ENCODE measurements around the gene TLL1. TPM values are rescaled to one million over a fixed set of nuclear protein-coding genes. Genes with fewer than 3 reads are reported as not detected.

TLL1 gene
- total and polyA plus RNA-seq, 10 donors = 0.07 to 1.1 (median 0.21) TPM

DNA sequence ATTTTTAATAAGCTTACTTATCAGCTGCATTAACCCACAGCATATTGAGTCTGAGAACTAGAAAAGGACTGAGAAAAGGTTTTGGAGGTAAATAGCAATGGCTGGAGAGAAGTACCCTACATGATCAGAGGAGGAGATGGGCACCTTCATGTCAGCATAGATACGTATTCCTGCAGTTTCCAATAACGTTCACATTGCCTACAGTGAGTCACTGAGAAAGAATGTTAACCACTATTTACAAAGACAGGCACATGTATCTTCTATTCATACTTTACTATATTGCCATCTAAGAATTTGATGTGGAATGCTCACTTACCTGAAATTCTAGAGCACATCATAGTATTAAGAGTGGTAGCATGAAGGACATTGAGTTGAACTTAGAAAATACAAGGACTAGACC is 92.5 kb downstream of the TLL1 start:
- Histone ChIP-seq H3K36me3 (no peaks in the 10 kb centered on the region), H3K4me1 (no peaks in the 10 kb centered on the region), H3K27ac (no peak overlapping the region), H3K4me3 (no peak overlapping the region), H3K9me3 (peaks cover 0 to 33% (median 22%) of the 10 kb centered on the region in 8 donors), H3K27me3 (replicated peaks in 1 of 7) (no peaks in the 10 kb centered on the region)
- intact Hi-C loops (cut with DNase I; ENCODE audit: low total_unique reads) = no loop called here
- no peak for DNase-seq
- TF ChIP-seq POLR2AphosphoS5 (IDR thresholded peaks at IDR 0.05) (no peak), POLR2A (IDR thresholded peaks at IDR 0.05) (no peak)
- TF ChIP-seq, protein P1, sequence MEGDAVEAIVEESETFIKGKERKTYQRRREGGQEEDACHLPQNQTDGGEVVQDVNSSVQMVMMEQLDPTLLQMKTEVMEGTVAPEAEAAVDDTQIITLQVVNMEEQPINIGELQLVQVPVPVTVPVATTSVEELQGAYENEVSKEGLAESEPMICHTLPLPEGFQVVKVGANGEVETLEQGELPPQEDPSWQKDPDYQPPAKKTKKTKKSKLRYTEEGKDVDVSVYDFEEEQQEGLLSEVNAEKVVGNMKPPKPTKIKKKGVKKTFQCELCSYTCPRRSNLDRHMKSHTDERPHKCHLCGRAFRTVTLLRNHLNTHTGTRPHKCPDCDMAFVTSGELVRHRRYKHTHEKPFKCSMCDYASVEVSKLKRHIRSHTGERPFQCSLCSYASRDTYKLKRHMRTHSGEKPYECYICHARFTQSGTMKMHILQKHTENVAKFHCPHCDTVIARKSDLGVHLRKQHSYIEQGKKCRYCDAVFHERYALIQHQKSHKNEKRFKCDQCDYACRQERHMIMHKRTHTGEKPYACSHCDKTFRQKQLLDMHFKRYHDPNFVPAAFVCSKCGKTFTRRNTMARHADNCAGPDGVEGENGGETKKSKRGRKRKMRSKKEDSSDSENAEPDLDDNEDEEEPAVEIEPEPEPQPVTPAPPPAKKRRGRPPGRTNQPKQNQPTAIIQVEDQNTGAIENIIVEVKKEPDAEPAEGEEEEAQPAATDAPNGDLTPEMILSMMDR (IDR thresholded peaks at IDR 0.05 in 8 of 11, conservative IDR thresholded peaks at IDR 0.05 in 3 of 11) = no peak
- WGBS, 5 donors = 84 to 94% (median 88%) methylated on average over 2 of the region's 2 CpGs

DNA sequence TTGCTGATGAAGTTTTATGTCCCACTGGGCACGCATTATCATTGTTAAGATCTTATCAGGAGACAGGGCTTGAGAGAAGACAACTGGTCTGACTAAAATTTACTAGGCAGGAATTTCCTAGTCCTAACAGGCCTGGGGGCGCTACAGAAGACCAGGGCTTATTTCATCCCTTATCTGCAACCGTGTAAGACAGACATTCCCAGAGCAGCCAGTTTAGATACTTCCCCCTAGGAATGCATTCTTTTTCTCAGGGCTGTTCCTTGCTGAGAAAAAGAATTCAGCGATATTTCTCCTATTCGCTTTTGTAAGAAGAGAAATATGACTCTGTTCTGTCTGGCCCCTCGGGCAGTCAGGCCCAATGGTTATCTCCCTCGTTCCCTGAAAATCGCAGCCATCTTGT is 93.8 kb downstream of the TLL1 start:
- Histone ChIP-seq H3K9me3 (peaks cover 0 to 33% (median 20%) of the 10 kb centered on the region in 8 donors), H3K36me3 (no peaks in the 10 kb centered on the region), H3K27ac (no peak overlapping the region), H3K27me3 (replicated peaks in 1 of 7) (no peaks in the 10 kb centered on the region), H3K4me3 (no peak overlapping the region), H3K4me1 (no peaks in the 10 kb centered on the region)
- no peak for DNase-seq
- intact Hi-C loops (cut with DNase I; ENCODE audit: low total_unique reads) = no loop called here
- no peak for TF ChIP-seq POLR2AphosphoS5 (IDR thresholded peaks at IDR 0.05)
- WGBS, 5 donors = 86 to 92% (median 89%) methylated on average over 8 of the region's 8 CpGs

- no peak overlapping the region for H3K4me3 ChIP-seq
- 92 to 99% (median 98%) methylated on average over 2 of the region's 2 CpGs for WGBS, 5 donors
- peaks cover 0 to 33% (median 18%) of the 10 kb centered on the region in 8 donors for H3K9me3 ChIP-seq
- H3K27me3 ChIP-seq (replicated peaks in 1 of 7) = no peaks in the 10 kb centered on the region
- H3K36me3 ChIP-seq = no peaks in the 10 kb centered on the region
- H3K27ac ChIP-seq = no peak overlapping the region
- H3K4me1 ChIP-seq = no peaks in the 10 kb centered on the region
- intact Hi-C loops (cut with DNase I; ENCODE audit: low total_unique reads) = no loop called here
- no peak for DNase-seq
- TF ChIP-seq, protein P1 (IDR thresholded peaks at IDR 0.05 in 8 of 11, conservative IDR thresholded peaks at IDR 0.05 in 3 of 11) = no peak
- TF ChIP-seq POLR2AphosphoS5 (IDR thresholded peaks at IDR 0.05) (no peak), POLR2A (IDR thresholded peaks at IDR 0.05) (no peak)
These were observed 94.4 kb downstream of the TLL1 start for GRCh38 chr4:165967486-165967885.

GRCh38 chr4:165970703-165971420 is 97.8 kb downstream of the TLL1 start:
- no peaks in the 10 kb centered on the region for H3K4me1 ChIP-seq
- H3K4me3 ChIP-seq = no peak overlapping the region
- intact Hi-C loops (cut with DNase I; ENCODE audit: low total_unique reads) = no loop called here
- no peaks in the 10 kb centered on the region for H3K36me3 ChIP-seq
- peaks cover 0 to 35% (median 15%) of the 10 kb centered on the region in 8 donors for H3K9me3 ChIP-seq
- no peak for DNase-seq
- H3K27ac ChIP-seq = no peak overlapping the region
- no peak for TF ChIP-seq POLR2A (IDR thresholded peaks at IDR 0.05)
- TF ChIP-seq POLR2AphosphoS5 (IDR thresholded peaks at IDR 0.05) = no peak
- TF ChIP-seq, protein P1 (IDR thresholded peaks at IDR 0.05 in 8 of 11, conservative IDR thresholded peaks at IDR 0.05 in 3 of 11) = no peak
- no peaks in the 10 kb centered on the region for H3K27me3 ChIP-seq (replicated peaks in 1 of 7)
- whole genome bisulfite sequencing, 5 donors = 87 to 93% (median 92%) methylated on average over 4 of the region's 4 CpGs

Measured in spleen (tissue), 11 donors.